ENCODE measurements around the gene AKAP7. TPM values are rescaled to one million over a fixed set of nuclear protein-coding genes. Genes with fewer than 3 reads are reported as not detected.

The AKAP7 gene
- polyA plus RNA-seq, 2 of the 4 experiments (the other 2 are of a cell fraction) = 2.5 to 3.7 TPM

GRCh38 chr6:131122007-131122406 lies 13.3 kb upstream of the AKAP7 start:
- DNase-seq (ENCODE audit: low read depth in 1 of 2, low spot score in 1 of 2) (no peak), ATAC-seq (no peak), FAIRE-seq (no peak)
- Histone ChIP-seq H3K4me3 (no peak overlapping the region), H3K4me2 (no peak overlapping the region), H3K27ac (no peak overlapping the region), H3K9me3 (no peaks in the 10 kb centered on the region), H3K4me1 (0 out of 3 replicates have a peak, but pooled peaks cover 3% of the 10 kb centered on the region)
- CTCF ChIA-PET = interaction anchor here (1.4 kb wide), 1 partner anchor 237 kb away, joined by 4 read pairs; no protein-coding TSS in a partner anchor
- POLR2A ChIA-PET = no interaction called here
- WGBS (ENCODE audit: missing lambda C conversion rate) = 52% methylated on average over 3 of the region's 3 CpGs
- TF ChIP-seq BCL3 (IDR thresholded peaks at IDR 0.05) (no peak), RNF2 (IDR thresholded peaks at IDR 0.05; ENCODE audit: borderline replicate concordance, low read depth) (no peak), RFX5 (IDR thresholded peaks at IDR 0.05) (no peak), SMC3 (IDR thresholded peaks at IDR 0.05) (no peak), CBX8 (IDR thresholded peaks at IDR 0.05) (no peak), CHD2 (IDR thresholded peaks at IDR 0.05; ENCODE audit: low read length, partially characterized antibody) (no peak), EHMT2 (IDR thresholded peaks at IDR 0.05; ENCODE audit: low read depth) (no peak), RAD21 (conservative IDR thresholded peaks at IDR 0.05 in 1 of 2, IDR thresholded peaks at IDR 0.05 in 1 of 2) (no peak), MAFK (IDR thresholded peaks at IDR 0.05; ENCODE audit: partially characterized antibody) (no peak), ZNF302 (CRISPR knock-in tag; IDR thresholded peaks at IDR 0.05) (no peak), TP53 (CRISPR knock-in tag; IDR thresholded peaks at IDR 0.05) (no peak), NFE2L2 (conservative IDR thresholded peaks at IDR 0.05; ENCODE audit: low read length) (no peak), PHF8 (IDR thresholded peaks at IDR 0.05; ENCODE audit: borderline replicate concordance, low read depth) (no peak), ZSCAN20 (CRISPR knock-in tag; IDR thresholded peaks at IDR 0.05) (no peak), MAX (IDR thresholded peaks at IDR 0.05) (no peak)

- no peak overlapping the region for H3K4me2 ChIP-seq
- no peaks in the 10 kb centered on the region for H3K9me3 ChIP-seq
- ChIA-PET POLR2A (no interaction called here), CTCF (interaction anchor here (0.6 to 1.4 kb wide), 2 partner anchors 209 to 237 kb away, joined by 3 to 4 read pairs; no protein-coding TSS in a partner anchor)
- DNase-seq (ENCODE audit: low read depth in 1 of 2, low spot score in 1 of 2) (no peak), ATAC-seq (no peak), FAIRE-seq (no peak)
- H3K4me1 ChIP-seq = 0 out of 3 replicates have a peak, but pooled peaks cover 3% of the 10 kb centered on the region
- 71% methylated on average over 1 of the region's 1 CpG for WGBS (ENCODE audit: missing lambda C conversion rate)
- TF ChIP-seq MAFK (IDR thresholded peaks at IDR 0.05; ENCODE audit: partially characterized antibody) (no peak), GATA3 (IDR thresholded peaks at IDR 0.05; ENCODE audit: borderline replicate concordance) (no peak), REST (IDR thresholded peaks at IDR 0.05) (no peak), HES2 (IDR thresholded peaks at IDR 0.05) (no peak), POLR2A (IDR thresholded peaks at IDR 0.05; ENCODE audit: low read length) (no peak), SREBF2 (IDR thresholded peaks at IDR 0.05) (no peak), CBX2 (IDR thresholded peaks at IDR 0.05; ENCODE audit: borderline replicate concordance, low read depth) (no peak), MAX (IDR thresholded peaks at IDR 0.05) (no peak), CBX8 (IDR thresholded peaks at IDR 0.05) (no peak)
- no peak overlapping the region for H3K27ac ChIP-seq
- no peak overlapping the region for H3K4me3 ChIP-seq
Measured at GRCh38 chr6:131122516-131122915, 12.8 kb upstream of the AKAP7 start.
